CD14-positive monocyte (primary cell): ENCODE data around the gene RBKS. TPM values are rescaled to one million over a fixed set of nuclear protein-coding genes. Genes with fewer than 3 reads are reported as not detected.
A peak's percentile ranks its signal among the peaks of the same experiment; 100 is the strongest.

Source experiments
- DNase-seq, 3 donors: peaks; one replicate each; pipeline ENCODE4 v3.0.0-alpha.2; 2011 to 2022
- H2AFZ ChIP-seq: 2 replicates; pipeline ENCODE4 v1.6.0; 2012; ENCODE audit warnings: mild to moderate bottlenecking, low read depth, low read length, inconsistent platforms; ENCODE audit not compliant: insufficient read depth, poor library complexity, severe bottlenecking
- H3K27ac ChIP-seq, 2 donors: 1 replicate in 1 of 2; 2 replicates in 1 of 2; pipeline ENCODE4 v1.5.1; 2012 to 2013; ENCODE audit warnings: low read length in 2 of 2, control low read depth in 1 of 2, inconsistent platforms in 1 of 2, low read depth in 1 of 2, mild to moderate bottlenecking in 1 of 2
- H3K27me3 ChIP-seq, 2 donors: one replicate each; pipeline versions ENCODE4 v1.6.0 to v1.6.1; 2011 to 2013; ENCODE audit warnings: low read length in 2 of 2; ENCODE audit not compliant: control insufficient read depth in 2 of 2, insufficient read depth in 2 of 2
- H3K36me3 ChIP-seq, 2 donors: replicated peaks in 1 of 2; 1 replicate in 1 of 2; 2 replicates in 1 of 2; pipeline versions ENCODE4 v1.5.1 to v1.6.1; 2012 to 2013; ENCODE audit warnings: low read length in 2 of 2, control low read depth in 1 of 2, inconsistent platforms in 1 of 2, mild to moderate bottlenecking in 1 of 2; ENCODE audit not compliant: insufficient read depth in 2 of 2, control insufficient read depth in 1 of 2
- H3K4me1 ChIP-seq, 2 donors: 1 replicate in 1 of 2; 2 replicates in 1 of 2; pipeline versions ENCODE4 v1.5.1 to v1.6.1; 2012 to 2013; ENCODE audit warnings: low read length in 2 of 2, control low read depth in 1 of 2, inconsistent platforms in 1 of 2, mild to moderate bottlenecking in 1 of 2, moderate library complexity in 1 of 2; ENCODE audit not compliant: insufficient read depth in 2 of 2, control insufficient read depth in 1 of 2
- H3K4me2 ChIP-seq: replicated peaks from 2 replicates; pipeline ENCODE3; 2012; ENCODE audit warnings: low read length, moderate library complexity, mild to moderate bottlenecking; ENCODE audit not compliant: poor library complexity, severe bottlenecking; ENCODE audit errors: extremely low read depth
- H3K4me3 ChIP-seq, 3 experiments: fragments of 200-600 bp in 1 of 3; sonication (generic) in 1 of 3; replicated peaks in 1 of 3; 1 replicate in 2 of 3; 2 replicates in 1 of 3; pipeline ENCODE4 v1.5.1; 2011 to 2013; ENCODE audit warnings: low read length in 3 of 3, mild to moderate bottlenecking in 3 of 3, control low read depth in 2 of 3, low read depth in 2 of 3, inconsistent platforms in 1 of 3, moderate library complexity in 1 of 3
- H3K79me2 ChIP-seq: 2 replicates; pipeline ENCODE4 v1.6.0; 2012; ENCODE audit warnings: mild to moderate bottlenecking, control low read depth, inconsistent platforms, low read length, moderate library complexity; ENCODE audit not compliant: insufficient read depth
- H3K9ac ChIP-seq: 2 replicates; pipeline ENCODE4 v1.6.0; 2017; ENCODE audit warnings: low read length, mild to moderate bottlenecking; ENCODE audit not compliant: insufficient read depth, poor library complexity, severe bottlenecking
- H3K9me3 ChIP-seq, 2 donors: replicated peaks in 1 of 2; 1 replicate in 1 of 2; 2 replicates in 1 of 2; pipeline versions ENCODE4 v1.5.1 to v1.6.1; 2012 to 2013; ENCODE audit warnings: low read length in 2 of 2, control low read depth in 1 of 2; ENCODE audit not compliant: control insufficient read depth in 1 of 2, insufficient read depth in 1 of 2
- H4K20me1 ChIP-seq: 2 replicates; pipeline ENCODE4 v1.6.0; 2012; ENCODE audit warnings: mild to moderate bottlenecking, low read length, control low read depth, moderate library complexity; ENCODE audit not compliant: insufficient read depth
- H3K27ac Mint-ChIP-seq, 7 donors: one replicate each; pipeline ENCODE4 v1.8.0; 2020; ENCODE audit warnings: mild to moderate bottlenecking in 7 of 7, mixed read lengths in 7 of 7, moderate library complexity in 6 of 7, inconsistent platforms in 2 of 7
- H3K27me3 Mint-ChIP-seq, 3 donors: one replicate each; pipeline ENCODE4 v1.8.0; 2021 to 2022; ENCODE audit warnings: low read depth in 3 of 3, mild to moderate bottlenecking in 3 of 3, mixed read lengths in 3 of 3, moderate library complexity in 3 of 3, inconsistent platforms in 1 of 3
- H3K36me3 Mint-ChIP-seq, 2 donors: one replicate each; pipeline ENCODE4 v1.8.0; 2020; ENCODE audit warnings: mixed read lengths in 2 of 2, inconsistent platforms in 1 of 2, mild to moderate bottlenecking in 1 of 2
- H3K4me1 Mint-ChIP-seq: one replicate; pipeline ENCODE4 v1.8.0; 2020; ENCODE audit warnings: mild to moderate bottlenecking, mixed read lengths
- H3K4me3 Mint-ChIP-seq, 2 donors: one replicate each; pipeline ENCODE4 v1.8.0; 2020; ENCODE audit warnings: mild to moderate bottlenecking in 2 of 2, mixed read lengths in 2 of 2, moderate library complexity in 1 of 2
- H3K9me3 Mint-ChIP-seq, 7 donors: one replicate each; pipeline ENCODE4 v1.8.0; 2020 to 2022; ENCODE audit warnings: mixed read lengths in 7 of 7, mild to moderate bottlenecking in 6 of 7, moderate library complexity in 6 of 7, inconsistent platforms in 2 of 7
- CTCF ChIP-seq: fragments of 200-600 bp; IDR thresholded peaks from one replicate; pipeline ENCODE4 v1.8.0; 2022; ENCODE audit warnings: antibody characterized with exemption, mild to moderate bottlenecking
- WGBS: methylation state at CpG from one replicate; pipeline ENCODE4 v1.1.5; 2013; ENCODE audit warnings: missing lambda C conversion rate; ENCODE audit not compliant: insufficient coverage; 5-methylcytosine and 5-hydroxymethylcytosine counted together
- intact Hi-C, 2 donors: fragments of 100-400 bp; cut with micrococcal nuclease; formaldehyde crosslinking; loops; one replicate each; pipeline versions ENCODE4 v1.15.0 to v1.15.1; 2023
- polyA plus RNA-seq, 3 donors: library from polyadenylated mRNA; depleted of rRNA in 1 of 3; unstranded in 2 of 3; stranded (reverse) in 1 of 3; fragments of 300-500 nt in 2 of 3; fragments of >200 nt in 1 of 3; fragmentation: Illumina TruSeq in 2 of 3; gene quantifications; 1 replicate in 2 of 3; 2 replicates in 1 of 3; pipeline ENCODE4 v1.2.3, GENCODE V29; 2012 to 2021

RBKS gene
- polyA plus RNA-seq, 3 donors = 3.9 to 39.1 (median 4.3) TPM

GRCh38 chr2:27810455-27810854 lies 79.7 kb downstream of the RBKS start:
- Histone ChIP-seq H3K9ac (peak overlapping the region; percentile 19), H4K20me1 (no peaks in the 10 kb centered on the region), H3K4me3 (peak overlapping the region in 1 of 3 experiments; percentile 4), H3K4me2 (peak overlapping the region; percentile 27), H3K36me3 (no peaks in the 10 kb centered on the region), H3K79me2 (peaks cover 26% of the 10 kb centered on the region), H3K27me3 (no peaks in the 10 kb centered on the region), H3K27ac (peak overlapping the region; percentile 38 to 89), H2AFZ (peak overlapping the region; percentile 49), H3K9me3 (no peaks in the 10 kb centered on the region), H3K4me1 (peaks cover 72 to 76% of the 10 kb centered on the region in 2 donors)
- Mint-ChIP-seq H3K27me3 (peaks cover 0 to 1% (median 0%) of the 10 kb centered on the region in 3 donors), H3K9me3 (no peaks in the 10 kb centered on the region), H3K4me3 (peak overlapping the region; percentile 4 to 54), H3K4me1 (peaks cover 73% of the 10 kb centered on the region), H3K36me3 (no peaks in the 10 kb centered on the region), H3K27ac (peak overlapping the region; percentile 86 to 96 (median 93))
- DNase-seq = peak in 2 of 3 donors; percentile 23 to 35
- intact Hi-C loops = no loop called here
- TF ChIP-seq CTCF = no peak
- 0% methylated on average over 1 of the region's 3 CpGs for WGBS

- H3K36me3 Mint-ChIP-seq = no peaks in the 10 kb centered on the region
- peaks cover 73% of the 10 kb centered on the region for H3K4me1 Mint-ChIP-seq
- peak overlapping the region; percentile 19 for H3K9ac ChIP-seq
- H3K27me3 ChIP-seq = no peaks in the 10 kb centered on the region
- TF ChIP-seq CTCF = no peak
- no peaks in the 10 kb centered on the region for H3K9me3 ChIP-seq
- peak overlapping the region in 1 of 3 experiments; percentile 4 for H3K4me3 ChIP-seq
- H3K4me2 ChIP-seq = peak overlapping the region; percentile 27
- H3K27me3 Mint-ChIP-seq = peaks cover 0 to 1% (median 0%) of the 10 kb centered on the region in 3 donors
- no peaks in the 10 kb centered on the region for H3K36me3 ChIP-seq
- no CpG with 5 or more reads among the region's 3 CpGs for WGBS
- H3K79me2 ChIP-seq = peaks cover 33% of the 10 kb centered on the region
- intact Hi-C loops = no loop called here
- H3K4me1 ChIP-seq = peaks cover 72 to 76% of the 10 kb centered on the region in 2 donors
- H2AFZ ChIP-seq = no peak overlapping the region
- peak; percentile 73 to 84 (median 80) for DNase-seq
- peak overlapping the region; percentile 86 to 96 (median 93) for H3K27ac Mint-ChIP-seq
- no peaks in the 10 kb centered on the region for H4K20me1 ChIP-seq
- peak overlapping the region; percentile 38 to 89 for H3K27ac ChIP-seq
- no peaks in the 10 kb centered on the region for H3K9me3 Mint-ChIP-seq
- peak overlapping the region; percentile 4 to 54 for H3K4me3 Mint-ChIP-seq
Observed at GRCh38 chr2:27809761-27810241, 80.4 kb downstream of the RBKS start.
